ENCODE data around the gene CUL4A.
"Not testable (repeated sequence)": the region's sequence is repeated elsewhere in the genome, so short reads cannot be mapped to it uniquely, and the experiment has no call there.

The CUL4A gene

DNA sequence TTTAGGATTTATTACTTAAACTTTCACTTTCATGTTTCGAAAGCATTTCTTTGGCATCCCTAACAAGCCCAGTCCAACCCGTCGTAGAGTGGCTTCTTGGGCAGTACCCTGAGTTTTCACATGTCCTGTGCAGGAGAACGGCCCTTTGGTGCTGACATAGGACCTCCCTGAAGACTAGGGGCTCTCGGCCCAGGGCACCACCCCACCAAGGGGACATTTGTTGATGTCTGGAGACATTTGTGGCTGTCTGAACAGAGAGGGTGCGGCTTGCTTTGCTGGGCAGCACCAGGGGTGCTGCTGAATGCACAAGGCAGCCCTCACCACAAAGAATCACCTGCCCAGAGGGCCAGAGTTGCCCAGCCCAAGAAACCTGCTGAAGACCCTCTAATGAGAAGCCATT is 30.6 kb downstream of the CUL4A start:
- DNase-seq (ENCODE audit: low read depth), result no peak

DNA sequence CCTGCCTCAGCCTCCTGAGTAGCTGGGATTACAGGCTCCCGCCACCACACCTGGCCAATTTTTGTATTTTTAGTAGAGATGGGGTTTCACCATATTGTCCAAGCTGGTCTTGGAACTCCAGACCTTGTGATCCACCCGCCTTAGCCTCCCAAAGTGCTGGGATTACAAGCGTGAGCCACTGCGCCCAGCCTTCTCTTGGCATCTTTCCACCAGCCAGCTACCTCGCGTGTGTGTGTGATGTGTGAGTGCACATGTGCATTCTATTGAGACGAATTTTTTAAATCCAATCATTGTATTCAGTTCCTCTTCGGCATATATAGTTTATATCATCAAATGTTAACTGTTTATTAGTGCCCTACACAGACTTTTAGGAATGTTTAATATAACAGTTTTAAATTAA is 32.2 kb downstream of the CUL4A start:
- DNase-seq (ENCODE audit: low read depth), result not testable (repeated sequence)

- no peak for DNase-seq (ENCODE audit: low read depth)
Measured at GRCh38 chr13:113243847-113244246, 34.4 kb downstream of the CUL4A start.

- DNase-seq (ENCODE audit: low read depth), result no peak
Measured at GRCh38 chr13:113245849-113246796, 36.7 kb downstream of the CUL4A start.

DNA sequence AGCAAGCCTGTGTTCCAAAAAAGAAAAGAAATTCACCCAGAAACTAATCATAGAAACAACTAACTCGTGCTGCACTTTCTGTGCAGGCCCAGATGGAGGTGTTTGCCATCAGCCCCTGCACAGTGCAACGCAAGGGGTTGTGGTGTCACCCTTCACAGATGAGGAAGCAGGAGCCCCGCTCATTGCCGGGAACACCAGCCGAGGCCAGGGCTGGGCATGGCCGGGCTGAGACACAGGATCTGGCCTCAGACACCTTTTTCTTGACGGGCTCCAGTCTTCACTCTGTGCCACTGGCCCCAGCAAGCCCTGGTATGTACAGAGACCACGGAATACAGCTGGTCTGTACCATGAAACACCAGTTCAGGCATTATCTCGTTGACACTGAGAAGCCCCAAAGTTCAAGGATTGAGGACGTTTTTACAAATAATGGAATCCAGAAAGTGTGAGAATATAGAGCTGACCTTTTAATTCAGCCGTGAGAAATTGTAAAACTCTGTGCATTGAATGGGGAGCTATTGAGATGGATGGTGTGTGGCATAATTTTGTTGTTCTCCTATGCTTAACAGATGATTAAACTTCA is 43.2 kb downstream of the CUL4A start:
- no peak for DNase-seq (ENCODE audit: low read depth)

DNA sequence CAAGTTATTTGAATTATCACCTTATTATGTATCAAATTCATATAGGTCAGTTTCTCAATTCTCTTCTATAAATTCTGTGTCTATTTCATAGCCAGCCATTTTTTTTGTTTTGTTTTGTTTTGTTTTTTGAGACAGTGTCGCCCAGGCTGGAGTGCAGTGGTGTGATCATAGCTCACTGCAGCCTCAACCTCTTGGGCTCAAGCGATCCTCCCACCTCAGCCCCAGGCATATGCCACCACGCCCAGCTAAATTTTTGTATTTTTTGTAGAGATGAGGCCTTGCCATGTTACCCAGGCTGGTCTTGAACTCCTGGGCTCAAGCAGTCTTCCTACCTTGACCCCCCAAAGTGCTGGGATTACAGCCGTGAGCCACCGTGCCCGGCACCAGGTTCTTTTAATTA is 48.5 kb downstream of the CUL4A start:
- DNase-seq (ENCODE audit: low read depth), result not testable (repeated sequence)

- DNase-seq (ENCODE audit: low read depth), result no peak
Measured at GRCh38 chr13:113258321-113259054, 49.1 kb downstream of the CUL4A start.

DNA sequence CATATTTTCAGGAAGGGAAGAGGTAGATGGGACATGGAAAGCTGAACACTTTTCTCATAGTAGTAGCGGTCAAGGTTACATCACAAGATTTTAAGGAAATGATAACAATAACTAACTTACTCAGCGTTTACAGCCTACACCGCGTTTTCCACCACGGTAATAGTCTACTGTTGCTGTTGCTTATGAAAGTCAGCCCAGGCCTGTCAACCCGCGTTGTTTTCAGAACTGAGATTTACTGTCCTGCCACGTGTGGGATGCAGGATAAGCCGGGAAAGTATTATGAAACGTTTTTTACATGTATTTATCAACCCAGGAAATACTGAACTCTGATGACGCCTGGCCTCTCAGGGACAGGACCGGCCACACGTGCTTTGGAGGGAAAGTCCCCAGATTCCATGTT is 51.6 kb downstream of the CUL4A start:
- no peak for DNase-seq (ENCODE audit: low read depth)

- DNase-seq (ENCODE audit: low read depth), result not testable (repeated sequence)
Measured at GRCh38 chr13:113263016-113263415, 53.6 kb downstream of the CUL4A start.

- DNase-seq (ENCODE audit: low read depth), result no peak
Measured at GRCh38 chr13:113267642-113268405, 58.4 kb downstream of the CUL4A start.

DNA sequence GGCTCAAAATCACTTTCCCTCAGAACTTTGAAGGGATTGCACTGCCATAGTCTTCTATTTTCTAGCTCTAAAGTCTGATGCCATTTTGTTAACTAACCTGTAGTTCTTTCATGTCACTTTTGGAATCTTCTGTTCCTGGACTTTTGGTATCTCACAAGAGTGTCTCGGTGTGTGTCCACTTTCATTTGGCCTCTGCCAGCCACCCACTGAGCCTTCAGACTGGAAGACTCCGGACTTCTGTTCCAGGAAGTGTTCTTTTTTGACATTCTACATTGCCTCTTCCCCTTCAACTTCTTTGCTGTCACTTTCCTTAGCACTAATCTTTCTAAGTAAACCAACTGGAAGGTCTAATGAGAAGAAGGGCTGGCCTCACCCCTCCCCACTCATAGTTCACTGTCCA is 62.6 kb downstream of the CUL4A start:
- DNase-seq (ENCODE audit: low read depth), result no peak

DNA sequence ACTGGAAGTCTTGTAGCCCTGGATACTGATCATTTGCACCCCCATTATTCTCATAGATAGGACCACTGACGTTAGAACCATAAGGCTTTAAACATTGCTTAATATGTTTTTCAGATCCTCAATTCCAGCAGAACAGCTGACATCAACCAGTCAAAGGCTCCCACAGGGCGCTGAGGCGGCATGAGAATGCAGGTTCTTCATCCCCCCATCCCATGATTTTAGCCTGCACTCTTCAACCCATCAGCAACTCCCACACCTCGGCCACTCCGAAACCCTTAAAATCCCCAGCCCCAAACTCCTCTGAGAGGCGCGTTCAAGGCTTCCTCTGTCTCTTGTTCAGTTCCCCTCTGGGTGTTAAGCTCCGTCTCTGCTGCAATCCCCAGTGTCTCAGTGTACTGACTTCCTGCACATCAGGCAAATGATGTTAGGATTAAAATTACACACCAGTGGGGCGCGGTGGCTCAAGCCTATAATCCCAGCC is 63.3 kb downstream of the CUL4A start:
- no peak for DNase-seq (ENCODE audit: low read depth)

- no peak for DNase-seq (ENCODE audit: low read depth)
Measured at GRCh38 chr13:113273321-113273720, 63.9 kb downstream of the CUL4A start.

DNA sequence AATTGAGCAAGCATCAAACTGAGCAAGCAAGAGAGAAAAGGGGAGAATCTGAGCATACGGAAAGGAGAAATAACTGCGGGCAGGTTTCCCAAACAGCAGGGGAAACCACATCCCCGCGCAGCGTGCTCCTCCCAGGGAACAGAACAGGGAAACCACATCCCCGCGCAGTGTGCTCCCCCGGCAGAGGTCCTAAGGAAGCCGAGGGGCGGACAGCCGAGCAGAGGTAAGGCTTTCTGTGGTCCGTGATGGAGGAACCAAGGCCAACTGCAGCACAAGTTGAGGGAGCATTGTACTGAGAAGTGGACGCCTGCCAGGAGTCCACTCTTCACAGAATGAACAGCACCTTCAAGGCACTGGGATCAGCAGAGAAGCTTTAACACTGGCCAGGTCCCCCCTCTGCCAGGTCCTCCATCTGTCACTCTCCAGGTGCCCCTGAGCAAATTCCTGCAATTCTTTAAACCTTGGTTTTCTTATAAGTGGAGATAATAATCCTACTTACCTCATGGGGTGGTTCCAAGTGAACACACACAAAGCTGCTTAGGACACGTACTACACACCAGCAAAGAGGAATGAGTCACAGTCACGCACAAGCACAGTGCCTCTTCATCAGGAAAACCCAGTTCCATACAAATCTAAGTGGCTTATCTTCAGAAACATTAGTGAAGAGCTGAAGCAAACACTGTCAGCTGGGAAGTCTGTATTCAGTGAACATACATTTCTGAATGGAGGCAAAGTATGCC is 64.6 kb downstream of the CUL4A start:
- DNase-seq (ENCODE audit: low read depth), result no peak

DNA sequence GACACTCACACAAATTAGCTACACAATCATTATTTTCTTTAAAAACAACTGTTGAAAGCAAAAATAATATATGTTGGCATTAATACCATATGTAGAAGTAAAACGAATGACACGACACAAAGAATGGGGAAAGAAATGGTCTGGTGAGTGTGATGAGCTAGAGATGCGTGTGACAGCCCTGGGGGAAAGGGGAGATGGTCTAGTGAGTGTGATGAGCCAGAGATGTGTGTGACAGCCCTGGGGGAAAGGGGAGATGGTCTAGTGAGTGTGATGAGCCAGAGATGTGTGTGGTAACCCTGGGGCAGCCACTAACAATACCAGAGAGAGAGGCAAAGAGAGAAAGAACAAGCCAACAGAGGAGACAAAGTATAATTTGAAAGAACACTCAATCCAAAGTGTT is 65.3 kb downstream of the CUL4A start:
- no peak for DNase-seq (ENCODE audit: low read depth)

DNA sequence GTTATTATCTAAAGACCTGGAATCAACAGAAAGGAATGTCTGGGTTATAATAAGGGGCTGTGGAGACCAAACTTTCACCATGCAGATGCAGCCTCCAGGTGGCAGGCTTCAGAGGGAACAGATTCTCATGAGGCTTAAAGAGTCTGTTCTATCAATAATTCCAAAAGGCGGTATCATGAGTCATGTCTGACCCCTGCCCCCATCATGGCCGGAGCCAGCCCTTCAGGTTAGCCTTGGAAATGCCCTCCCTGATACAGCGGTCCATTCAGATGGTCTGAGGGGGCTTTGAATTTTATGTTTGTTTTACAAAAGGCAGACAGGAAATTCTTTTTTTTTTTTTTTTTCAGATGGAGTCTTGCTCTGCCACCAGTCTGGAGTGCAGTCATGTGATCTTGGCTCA is 66.0 kb downstream of the CUL4A start:
- DNase-seq (ENCODE audit: low read depth), result no peak

GRCh38 chr13:113280126-113280525 is 70.7 kb downstream of the CUL4A start:
- no peak for DNase-seq (ENCODE audit: low read depth)

- no peak for DNase-seq (ENCODE audit: low read depth)
Measured at GRCh38 chr13:113283904-113284303, 74.5 kb downstream of the CUL4A start.

- no peak for DNase-seq (ENCODE audit: low read depth)
Measured at GRCh38 chr13:113288880-113289279, 79.5 kb downstream of the CUL4A start.

GRCh38 chr13:113291129-113291528 is 81.7 kb downstream of the CUL4A start:
- no peak for DNase-seq (ENCODE audit: low read depth)

Data from activated T-helper 1 cell treated with Interleukin-2 at 50 U/mL for 16 hours (primary cell).